Inferior parietal cortex (tissue), 1 donor: Measurements from ENCODE around the gene RNF11.
A peak's percentile ranks its signal among the peaks of the same experiment; 100 is the strongest.

Experiments used
- DNase-seq: peaks from one replicate; pipeline ENCODE4 v3.0.0-alpha.2; 2016; ENCODE audit errors: extremely low spot score

RNF11 gene

GRCh38 chr1:51265618-51266017 lies 29.5 kb downstream of the RNF11 start:
- no peak for DNase-seq

- DNase-seq = no peak
These were observed 30.1 kb downstream of the RNF11 start for GRCh38 chr1:51266181-51266580.

- no peak for DNase-seq
These were observed 30.7 kb downstream of the RNF11 start for GRCh38 chr1:51266791-51267190.

GRCh38 chr1:51268634-51269033 lies 32.6 kb downstream of the RNF11 start:
- no peak for DNase-seq

GRCh38 chr1:51270751-51271150 lies 34.7 kb downstream of the RNF11 start:
- no peak for DNase-seq

GRCh38 chr1:51272916-51273315 lies 36.8 kb downstream of the RNF11 start:
- no peak for DNase-seq

- DNase-seq = no peak
These were observed 38.6 kb downstream of the RNF11 start for GRCh38 chr1:51274676-51275075.

GRCh38 chr1:51276286-51276685 lies 40.2 kb downstream of the RNF11 start:
- DNase-seq = no peak

- no peak for DNase-seq
These were observed 44.4 kb downstream of the RNF11 start for GRCh38 chr1:51280321-51280978.

GRCh38 chr1:51281807-51282206 lies 45.7 kb downstream of the RNF11 start:
- DNase-seq = no peak

- no peak for DNase-seq
These were observed 46.5 kb downstream of the RNF11 start for GRCh38 chr1:51282605-51283004.

- no peak for DNase-seq
These were observed 47.9 kb downstream of the RNF11 start for GRCh38 chr1:51283979-51284378.

GRCh38 chr1:51284487-51284954 lies 48.4 kb downstream of the RNF11 start:
- peak; percentile 61 for DNase-seq

GRCh38 chr1:51285055-51285454 lies 49.0 kb downstream of the RNF11 start:
- no peak for DNase-seq

- DNase-seq = no peak
These were observed 51.9 kb downstream of the RNF11 start for GRCh38 chr1:51287966-51288365.

- no peak for DNase-seq
These were observed 52.5 kb downstream of the RNF11 start for GRCh38 chr1:51288578-51288977.

GRCh38 chr1:51289676-51290488 lies 53.8 kb downstream of the RNF11 start:
- DNase-seq = no peak

GRCh38 chr1:51290489-51290847 lies 54.4 kb downstream of the RNF11 start:
- no peak for DNase-seq

- DNase-seq = no peak
These were observed 57.9 kb downstream of the RNF11 start for GRCh38 chr1:51293898-51294515.

- no peak for DNase-seq
These were observed 58.6 kb downstream of the RNF11 start for GRCh38 chr1:51294566-51295184.

- DNase-seq = no peak
These were observed 59.9 kb downstream of the RNF11 start for GRCh38 chr1:51295926-51296325.
